RWPE1 (cell line): ENCODE data around the gene ADCY4.

Experiments
- CTCF ChIA-PET: fragments of 350-600 bp; sonication (Branson Sonifier 250); formaldehyde crosslinking; extraction: SDS; loops from one replicate; lab custom pipeline; 2021; lab: Yijun Ruan, JAX
- POLR2A ChIA-PET: fragments of 400-600 bp; formaldehyde crosslinking; extraction: SDS; loops from one replicate; lab custom pipeline; 2020; ENCODE audit warnings: antibody characterized with exemption; ENCODE audit not compliant: low non-redundant PET; lab: Yijun Ruan, JAX
- DNase-seq: peaks from one replicate; pipeline ENCODE4 v3.0.0; 2012; ENCODE audit warnings: low spot score
- H3K27ac ChIP-seq: fragments of 450-650 bp; 2 replicates; pipeline ENCODE4 v1.5.1; 2017
- CTCF ChIP-seq: fragments of 450-650 bp; conservative IDR thresholded peaks from 2 replicates; pipeline ENCODE4 v1.5.1; 2017; ENCODE audit warnings: low read depth, mild to moderate bottlenecking

ADCY4 gene

GRCh38 chr14:24282736-24283135 is 52.1 kb downstream of the ADCY4 start:
- H3K27ac ChIP-seq, result peak overlapping the region; percentile 71
- DNase-seq, result no peak
- POLR2A ChIA-PET, result interaction anchor here (0.8 kb wide), 1 partner anchor 8 kb away, joined by 13 read pairs; no protein-coding TSS in a partner anchor
- no peak for TF ChIP-seq CTCF
- CTCF ChIA-PET, result interaction anchor here (1.4 kb wide), 1 partner anchor 10 kb away, joined by 4 read pairs; no protein-coding TSS in a partner anchor

GRCh38 chr14:24281636-24282035 is 53.2 kb downstream of the ADCY4 start:
- ChIA-PET CTCF (interaction anchor here (0.6 to 1.2 kb wide), 2 partner anchors 10 to 12 kb away, joined by 3 read pairs; no protein-coding TSS in a partner anchor), POLR2A (no interaction called here)
- TF ChIP-seq CTCF, result no peak
- no peak for DNase-seq
- peak overlapping the region; percentile 58 for H3K27ac ChIP-seq

GRCh38 chr14:24280797-24281460 is 53.9 kb downstream of the ADCY4 start:
- no peak for TF ChIP-seq CTCF
- ChIA-PET POLR2A (no interaction called here), CTCF (interaction anchor here (0.6 to 1.2 kb wide), 4 partner anchors 12 to 38 kb away, joined by 3 read pairs; no protein-coding TSS in a partner anchor)
- DNase-seq, result no peak
- peak overlapping the region; percentile 58 for H3K27ac ChIP-seq

GRCh38 chr14:24279301-24280186 is 55.3 kb downstream of the ADCY4 start:
- ChIA-PET CTCF (interaction anchor here (0.6 to 3.6 kb wide), 4 partner anchors 11 to 38 kb away, joined by 3 to 15 read pairs (median 4); partner anchors contain the start of genes LTB4R2 and TINF2), POLR2A (interaction anchor here (0.7 kb wide), 1 partner anchor 9 kb away, joined by 3 read pairs; no protein-coding TSS in a partner anchor)
- peak overlapping the region; percentile 21 for H3K27ac ChIP-seq
- DNase-seq, result no peak
- TF ChIP-seq CTCF, result no peak

GRCh38 chr14:24278424-24278823 is 56.4 kb downstream of the ADCY4 start:
- H3K27ac ChIP-seq, result no peak overlapping the region
- TF ChIP-seq CTCF, result no peak
- POLR2A ChIA-PET, result no interaction called here
- DNase-seq, result no peak
- CTCF ChIA-PET, result interaction anchor here (0.5 to 3.6 kb wide), 3 partner anchors 11 to 36 kb away, joined by 3 to 15 read pairs (median 5); partner anchors contain the start of gene TINF2

- no peak for TF ChIP-seq CTCF
- POLR2A ChIA-PET, result no interaction called here
- CTCF ChIA-PET, result interaction anchor here (0.5 to 3.6 kb wide), 4 partner anchors 11 to 36 kb away, joined by 3 to 15 read pairs (median 4); partner anchors contain the start of genes CIDEB and TINF2
- DNase-seq, result no peak
- no peak overlapping the region; the same call in 1 of the 2 replicates for H3K27ac ChIP-seq
Measured at GRCh38 chr14:24277606-24278321, 57.1 kb downstream of the ADCY4 start.
